Measurements from ENCODE around the gene ALDOC.

Gene ALDOC

DNA sequence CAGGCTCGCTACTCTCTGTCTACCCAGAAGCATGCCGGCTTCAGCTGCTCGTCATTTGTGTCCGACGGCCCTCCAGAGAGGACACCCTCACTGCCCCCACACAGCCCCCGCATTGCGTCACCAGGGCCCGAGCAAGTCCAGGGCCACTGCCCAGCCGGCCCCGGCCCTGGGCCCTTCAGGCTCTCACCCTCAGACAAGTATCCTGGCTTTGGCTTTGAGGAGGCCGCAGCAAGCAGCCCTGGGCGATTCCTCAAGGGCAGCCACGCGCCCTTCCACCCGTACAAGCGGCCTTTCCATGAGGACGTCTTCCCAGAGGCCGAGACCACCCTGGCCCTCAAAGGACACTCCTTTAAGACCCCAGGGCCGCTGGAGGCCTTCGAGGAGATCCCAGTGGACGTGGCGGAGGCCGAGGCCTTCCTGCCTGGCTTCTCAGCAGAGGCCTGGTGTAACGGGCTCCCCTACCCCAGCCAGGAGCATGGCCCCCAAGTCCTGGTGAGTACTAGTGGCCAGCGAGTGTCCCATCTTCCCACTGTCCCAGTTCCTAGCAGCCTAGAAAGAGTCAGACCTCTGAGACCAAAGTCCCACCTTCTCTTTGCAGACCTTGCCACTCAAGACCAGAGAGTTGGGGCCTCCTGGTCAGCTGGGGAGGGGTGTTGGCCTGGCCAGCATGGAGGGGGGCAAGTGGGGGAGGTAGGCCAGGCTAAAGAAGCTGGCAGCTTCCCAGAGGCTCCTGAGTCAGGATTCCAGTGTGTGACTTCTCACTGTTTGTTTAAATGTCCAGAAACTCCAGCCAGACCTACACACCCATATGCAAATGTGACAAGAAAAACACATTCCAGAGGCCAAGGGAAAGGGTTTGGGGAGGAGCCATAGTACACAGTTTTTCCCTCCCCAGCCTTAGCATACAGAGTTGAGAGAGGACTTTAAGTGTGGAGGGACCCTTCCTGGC, 51.9 kb downstream of the ALDOC start:
- no peak overlapping the region for H3K4me2 ChIP-seq (ENCODE audit: low read length)
- H3K27ac ChIP-seq (ENCODE audit: low read depth, low read length, poor library complexity, severe bottlenecking), result no peak overlapping the region

DNA sequence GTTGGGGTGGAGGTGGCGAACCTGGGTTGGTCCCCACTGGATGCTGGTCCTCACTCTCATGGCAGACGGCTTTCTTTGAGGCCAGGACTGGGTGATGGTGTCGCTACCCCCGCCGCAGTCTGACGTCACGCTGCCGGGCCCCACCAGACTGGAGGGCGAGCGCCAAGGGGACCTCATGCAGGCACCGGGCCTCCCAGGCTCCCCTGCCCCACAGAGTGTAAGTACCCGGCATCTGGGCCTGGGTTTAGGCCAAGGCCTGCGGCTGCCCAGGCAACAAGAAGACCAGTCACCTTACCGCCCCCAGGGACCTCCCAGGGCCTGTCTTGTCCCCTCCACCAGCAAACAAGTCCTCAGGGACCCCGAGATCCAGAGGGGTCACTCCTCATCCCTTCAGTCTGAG, 52.8 kb downstream of the ALDOC start:
- H3K36me3 ChIP-seq (ENCODE audit: insufficient read depth, low read length), result no peaks in the 10 kb centered on the region
- no peaks in the 10 kb centered on the region for H3K9me3 ChIP-seq (ENCODE audit: low read length)
- peaks cover 6% of the 10 kb centered on the region; the same call in 1 of the 2 replicates for H3K27me3 ChIP-seq (ENCODE audit: insufficient read depth, low read length)
- no peak overlapping the region for H3K4me3 ChIP-seq (ENCODE audit: low read depth, low read length, poor library complexity, severe bottlenecking)
- no peaks in the 10 kb centered on the region for H3K9me2 ChIP-seq (ENCODE audit: low read depth, low read length)
- no peaks in the 10 kb centered on the region for H3K4me1 ChIP-seq (ENCODE audit: insufficient read depth, low read length, severe bottlenecking)
- no peak overlapping the region for H3K9ac ChIP-seq (ENCODE audit: low read length)
- no peaks in the 10 kb centered on the region for H4K20me1 ChIP-seq (ENCODE audit: insufficient read depth, low read length)
- no peak overlapping the region for H3K27ac ChIP-seq (ENCODE audit: low read depth, low read length, poor library complexity, severe bottlenecking)
- no peak overlapping the region for H2AFZ ChIP-seq (ENCODE audit: low read length)
- H3F3A ChIP-seq (ENCODE audit: insufficient read depth, low read length), result no peaks in the 10 kb centered on the region
- no peak overlapping the region for H3K4me2 ChIP-seq (ENCODE audit: low read length)
- TF ChIP-seq EZH2 (IDR thresholded peaks at IDR 0.05; ENCODE audit: borderline replicate concordance, low read length), result no peak
- TF ChIP-seq CTCF (IDR thresholded peaks at IDR 0.05; ENCODE audit: low read length), result no peak
- no peaks in the 10 kb centered on the region for H3K79me2 ChIP-seq (ENCODE audit: insufficient read depth, low read length)

More for the DNA sequence above, 51.9 kb downstream of the ALDOC start:
- Histone ChIP-seq H3F3A (ENCODE audit: insufficient read depth, low read length) (no peaks in the 10 kb centered on the region), H3K4me3 (ENCODE audit: low read depth, low read length, poor library complexity, severe bottlenecking) (no peak overlapping the region), H2AFZ (ENCODE audit: low read length) (no peak overlapping the region), H3K27me3 (ENCODE audit: insufficient read depth, low read length) (peaks cover 6% of the 10 kb centered on the region; the same call in 1 of the 2 replicates), H3K9me2 (ENCODE audit: low read depth, low read length) (no peaks in the 10 kb centered on the region), H4K20me1 (ENCODE audit: insufficient read depth, low read length) (no peaks in the 10 kb centered on the region), H3K9me3 (ENCODE audit: low read length) (no peaks in the 10 kb centered on the region), H3K9ac (ENCODE audit: low read length) (no peak overlapping the region), H3K4me1 (ENCODE audit: insufficient read depth, low read length, severe bottlenecking) (no peaks in the 10 kb centered on the region), H3K36me3 (ENCODE audit: insufficient read depth, low read length) (no peaks in the 10 kb centered on the region), H3K79me2 (ENCODE audit: insufficient read depth, low read length) (no peaks in the 10 kb centered on the region)
- TF ChIP-seq CTCF (IDR thresholded peaks at IDR 0.05; ENCODE audit: low read length) (no peak), EZH2 (IDR thresholded peaks at IDR 0.05; ENCODE audit: borderline replicate concordance, low read length) (no peak)

GRCh38 chr17:28523186-28523585, 53.5 kb downstream of the ALDOC start:
- Histone ChIP-seq H2AFZ (ENCODE audit: low read length) (no peak overlapping the region), H3K27me3 (ENCODE audit: insufficient read depth, low read length) (peaks cover 6% of the 10 kb centered on the region; the same call in 1 of the 2 replicates), H3K4me1 (ENCODE audit: insufficient read depth, low read length, severe bottlenecking) (no peaks in the 10 kb centered on the region), H3K79me2 (ENCODE audit: insufficient read depth, low read length) (no peaks in the 10 kb centered on the region), H3F3A (ENCODE audit: insufficient read depth, low read length) (no peaks in the 10 kb centered on the region), H4K20me1 (ENCODE audit: insufficient read depth, low read length) (no peaks in the 10 kb centered on the region), H3K4me2 (ENCODE audit: low read length) (no peak overlapping the region), H3K27ac (ENCODE audit: low read depth, low read length, poor library complexity, severe bottlenecking) (no peak overlapping the region), H3K9me3 (ENCODE audit: low read length) (no peaks in the 10 kb centered on the region), H3K9me2 (ENCODE audit: low read depth, low read length) (no peaks in the 10 kb centered on the region), H3K36me3 (ENCODE audit: insufficient read depth, low read length) (no peaks in the 10 kb centered on the region), H3K4me3 (ENCODE audit: low read depth, low read length, poor library complexity, severe bottlenecking) (no peak overlapping the region), H3K9ac (ENCODE audit: low read length) (no peak overlapping the region)
- TF ChIP-seq CTCF (IDR thresholded peaks at IDR 0.05; ENCODE audit: low read length) (no peak), EZH2 (IDR thresholded peaks at IDR 0.05; ENCODE audit: borderline replicate concordance, low read length) (no peak)
